ENCODE results near the gene SIPA1L3.
"Not testable (repeated sequence)": the region's sequence is repeated elsewhere in the genome, so short reads cannot be mapped to it uniquely, and the experiment has no call there.

The SIPA1L3 gene

GRCh38 chr19:38022791-38023670, 116.0 kb downstream of the SIPA1L3 start:
- DNase-seq (ENCODE audit: low read depth), result no peak

GRCh38 chr19:38023671-38024541, 116.9 kb downstream of the SIPA1L3 start:
- no peak for DNase-seq (ENCODE audit: low read depth)

- DNase-seq (ENCODE audit: low read depth), result no peak
Measured at GRCh38 chr19:38024992-38025908, 118.2 kb downstream of the SIPA1L3 start.

GRCh38 chr19:38025909-38026307, 118.9 kb downstream of the SIPA1L3 start:
- no peak for DNase-seq (ENCODE audit: low read depth)

- DNase-seq (ENCODE audit: low read depth), result no peak
Measured at GRCh38 chr19:38028913-38029510, 122.0 kb downstream of the SIPA1L3 start.

GRCh38 chr19:38030001-38030400, 123.0 kb downstream of the SIPA1L3 start:
- DNase-seq (ENCODE audit: low read depth), result not testable (repeated sequence)

- no peak for DNase-seq (ENCODE audit: low read depth)
Measured at GRCh38 chr19:38030686-38031422, 123.8 kb downstream of the SIPA1L3 start.

GRCh38 chr19:38031423-38031770, 124.4 kb downstream of the SIPA1L3 start:
- no peak for DNase-seq (ENCODE audit: low read depth)

GRCh38 chr19:38032151-38032550, 125.1 kb downstream of the SIPA1L3 start:
- DNase-seq (ENCODE audit: low read depth), result no peak

- DNase-seq (ENCODE audit: low read depth), result no peak
Measured at GRCh38 chr19:38032951-38033350, 125.9 kb downstream of the SIPA1L3 start.

- no peak for DNase-seq (ENCODE audit: low read depth)
Measured at GRCh38 chr19:38033658-38034491, 126.9 kb downstream of the SIPA1L3 start.

GRCh38 chr19:38034492-38034860, 127.5 kb downstream of the SIPA1L3 start:
- no peak for DNase-seq (ENCODE audit: low read depth)

GRCh38 chr19:38035515-38036495, 128.8 kb downstream of the SIPA1L3 start:
- DNase-seq (ENCODE audit: low read depth), result no peak

GRCh38 chr19:38036707-38037611, 130.0 kb downstream of the SIPA1L3 start:
- no peak for DNase-seq (ENCODE audit: low read depth)

- DNase-seq (ENCODE audit: low read depth), result no peak
Measured at GRCh38 chr19:38039966-38040365, 133.0 kb downstream of the SIPA1L3 start.

GRCh38 chr19:38042132-38042531, 135.1 kb downstream of the SIPA1L3 start:
- no peak for DNase-seq (ENCODE audit: low read depth)

- no peak for DNase-seq (ENCODE audit: low read depth)
Measured at GRCh38 chr19:38043649-38044144, 136.7 kb downstream of the SIPA1L3 start.

Measured in T follicular helper cell (primary cell).